NOMO-1 treated with DMSO at 0.1 percent for 48 hours (cell line): ENCODE data around the gene IFIT1B.
"Not testable (repeated sequence)": the region's sequence is repeated elsewhere in the genome, so short reads cannot be mapped to it uniquely, and the experiment has no call there.

Source experiments
- DNase-seq: peaks from one replicate; lab custom pipeline; 2025; ENCODE audit not compliant: unreplicated experiment; lab: John Stamatoyannopoulos, UW

IFIT1B gene, protein sequence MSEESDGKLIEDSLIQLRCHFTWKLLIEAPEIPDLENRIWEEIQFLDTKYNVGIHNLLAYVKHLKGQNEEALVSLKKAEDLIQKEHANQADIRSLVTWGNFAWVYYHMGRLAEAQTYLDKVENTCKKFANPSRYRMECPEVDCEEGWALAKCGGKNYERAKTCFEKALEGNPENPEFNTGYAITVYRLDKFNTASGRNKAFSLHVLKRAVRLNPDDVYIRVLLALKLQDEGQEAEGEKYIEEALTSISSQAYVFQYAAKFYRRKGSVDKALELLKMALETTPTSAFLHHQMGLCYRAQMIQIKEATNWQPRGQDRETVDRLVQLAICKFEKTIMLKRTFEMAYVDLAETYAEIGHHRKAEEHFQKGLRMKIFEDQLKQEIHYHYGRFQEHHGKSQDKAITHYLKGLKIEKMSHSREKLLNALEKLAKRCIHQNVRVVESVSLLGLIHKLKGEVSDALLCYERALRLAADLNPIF

DNA sequence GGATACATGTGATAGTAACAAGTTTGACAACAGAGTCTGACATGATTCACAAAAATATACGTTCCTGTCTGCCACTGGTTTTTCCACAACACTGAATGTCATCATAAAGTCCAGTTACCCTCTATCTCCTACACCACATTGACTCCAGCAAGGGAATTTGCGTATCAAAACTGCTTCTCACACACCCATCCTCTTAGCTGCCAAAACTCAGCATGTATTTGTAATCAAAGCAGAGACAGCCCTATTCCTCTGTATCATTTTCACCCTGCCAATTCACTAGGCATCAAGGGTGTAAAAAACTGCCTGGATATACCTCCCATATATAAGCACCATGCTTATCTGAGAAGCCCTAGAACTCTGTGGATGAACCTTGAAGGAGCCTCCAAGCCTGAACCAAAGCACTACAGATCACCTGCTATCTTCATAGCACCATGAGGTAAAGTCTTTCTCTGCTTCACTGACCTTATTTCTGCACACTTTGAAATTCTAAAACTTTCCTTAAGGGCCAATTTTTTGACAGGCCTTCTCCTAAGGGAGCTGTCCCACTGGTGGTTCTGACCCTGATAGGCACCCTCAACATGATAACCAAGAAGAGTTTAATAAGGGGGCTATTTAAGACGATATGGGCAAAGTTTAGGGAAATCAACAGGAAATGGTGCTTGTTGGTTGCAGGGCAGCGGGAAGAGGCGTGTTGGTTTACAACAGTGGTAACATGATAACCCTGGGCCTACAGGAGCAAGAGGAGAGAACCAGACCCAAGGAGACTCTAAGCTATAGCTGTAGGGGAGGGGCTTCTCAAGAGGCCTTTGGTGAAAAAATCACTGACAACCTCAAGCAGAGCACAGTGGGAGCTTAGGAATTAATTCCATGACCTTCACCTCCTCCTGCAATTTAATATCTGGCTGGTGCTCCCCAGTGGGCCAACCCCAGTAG lies at the start of gene IFIT1B:
TSS of gene IFIT1B (plus strand) at position 352 of the 933 bp plus-strand sequence. CDS start at position 432, 80 bp downstream.
- no peak for DNase-seq

DNA sequence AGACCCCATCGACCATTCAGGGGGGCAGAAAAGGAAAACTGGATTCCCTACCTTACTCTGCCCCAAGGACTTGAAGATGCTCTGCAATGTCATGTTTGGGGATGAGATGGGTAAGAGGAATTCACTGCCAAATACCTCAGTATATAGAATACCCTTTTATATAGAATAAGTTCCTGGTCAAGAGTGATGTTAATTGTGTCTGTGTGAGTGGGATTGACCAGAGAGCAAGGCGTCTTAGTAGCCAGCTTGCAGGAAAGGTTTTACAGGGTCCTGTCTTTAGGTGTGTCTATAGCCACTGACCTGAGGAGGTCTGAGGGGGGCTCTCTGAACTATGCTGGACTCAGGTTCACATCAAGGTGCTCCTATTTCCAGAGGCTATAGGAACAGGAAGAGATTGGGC lies 48.7 kb upstream of the IFIT1B start:
- DNase-seq: no peak

DNA sequence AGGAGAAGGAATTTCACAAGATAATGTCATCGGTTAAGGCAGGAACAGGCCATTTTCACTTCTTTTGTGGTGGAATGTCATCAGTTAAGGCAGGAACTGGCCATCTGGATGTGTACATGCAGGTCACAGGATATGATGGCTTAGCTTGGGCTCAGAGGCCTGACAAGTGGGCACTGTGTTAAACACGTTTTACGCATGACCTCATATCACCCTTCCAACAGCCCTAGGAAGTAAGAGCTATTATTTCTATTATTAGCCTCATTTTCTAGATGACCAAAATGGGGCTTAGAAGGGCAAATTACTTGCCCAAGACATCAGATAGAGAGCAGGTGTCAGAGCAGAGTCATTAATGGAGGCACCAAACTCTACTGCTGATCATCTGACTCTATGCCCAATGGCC lies 47.8 kb upstream of the IFIT1B start:
- DNase-seq: not testable (repeated sequence)

DNA sequence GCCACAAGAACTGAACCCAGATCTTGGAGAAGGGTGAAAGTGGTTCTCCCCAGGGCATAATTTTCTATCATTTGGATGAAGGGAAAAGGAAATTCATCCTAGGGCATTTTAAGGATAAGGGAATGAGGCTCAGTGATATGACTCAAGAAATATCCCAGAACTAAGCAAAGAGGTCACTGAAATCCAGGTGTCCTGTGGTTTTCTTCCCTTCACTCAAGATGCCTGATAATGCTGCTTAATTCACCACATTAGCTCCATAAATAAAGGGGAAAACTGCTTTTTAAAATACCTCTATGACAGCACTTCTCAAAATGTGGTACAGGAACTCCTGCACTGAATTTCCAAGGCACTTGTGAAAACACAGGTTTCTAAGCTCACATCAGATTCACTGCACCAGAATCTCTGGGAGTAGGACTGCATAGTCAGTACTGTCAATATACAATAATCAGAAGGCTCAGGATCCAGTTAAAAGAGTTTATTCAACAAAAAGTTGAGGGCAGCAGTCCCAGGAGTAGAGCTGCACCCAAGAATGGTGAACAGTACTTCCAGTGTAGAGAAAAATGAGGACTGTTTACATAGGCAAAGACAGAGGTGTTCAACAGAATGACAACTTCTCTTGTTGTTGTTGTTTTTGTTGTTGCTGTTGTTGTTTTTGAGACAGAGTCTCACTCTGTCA lies 47.2 kb upstream of the IFIT1B start:
- DNase-seq: no peak

DNA sequence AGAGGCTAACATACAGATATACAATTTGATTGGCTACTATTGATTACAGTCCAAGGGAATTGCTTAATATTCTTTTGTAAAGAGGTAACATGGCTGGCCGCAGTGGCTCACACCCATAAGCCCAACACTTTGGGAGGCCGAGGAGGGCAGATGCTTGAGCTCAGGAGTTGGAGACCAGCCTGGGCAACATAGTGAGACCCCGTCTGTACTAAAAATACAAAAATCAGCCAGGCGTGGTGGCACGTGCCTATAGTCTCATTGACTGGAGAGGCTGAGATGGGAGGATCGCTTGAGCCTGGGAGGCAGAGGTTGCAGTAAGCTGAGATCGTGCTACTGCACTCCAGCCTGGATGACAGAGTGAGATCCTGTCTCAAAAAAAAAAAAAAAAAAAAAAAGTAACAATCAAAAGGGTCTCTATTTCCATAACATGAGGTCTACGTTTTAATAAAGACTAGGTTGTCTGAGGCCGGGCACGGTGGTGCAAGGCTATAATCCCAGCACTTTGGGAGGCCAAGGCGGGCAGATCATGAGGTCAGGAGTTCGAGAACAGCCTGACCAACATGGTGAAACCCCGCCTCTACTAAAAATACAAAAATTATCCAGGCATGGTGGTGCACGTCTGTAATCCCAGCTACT lies 46.3 kb upstream of the IFIT1B start:
- DNase-seq: not testable (repeated sequence)

DNA sequence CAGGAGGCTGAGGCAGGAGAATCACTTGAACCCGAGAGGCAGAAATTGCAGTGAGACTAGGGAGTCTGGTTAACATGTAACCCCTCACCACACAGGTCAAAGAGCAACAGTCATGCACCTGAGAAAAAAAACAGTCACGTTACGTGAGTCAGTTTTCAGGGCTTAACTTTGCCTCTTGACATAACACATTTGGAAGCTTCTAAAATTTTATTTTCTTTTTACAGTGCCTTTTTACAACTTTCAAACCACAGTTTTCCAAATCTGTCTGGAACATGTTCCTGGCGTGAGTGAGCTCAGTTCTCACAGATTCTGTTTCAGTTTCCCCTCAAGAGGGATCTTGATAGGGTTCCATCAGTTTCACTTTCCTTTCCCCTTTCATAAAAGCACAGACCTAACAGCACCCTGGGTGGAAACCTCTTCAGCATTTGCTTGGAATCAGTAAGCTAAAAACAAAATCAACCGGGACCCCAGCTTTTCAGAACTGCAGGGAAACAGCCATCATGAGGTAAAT lies 45.7 kb upstream of the IFIT1B start:
- DNase-seq: peak; percentile 60

DNA sequence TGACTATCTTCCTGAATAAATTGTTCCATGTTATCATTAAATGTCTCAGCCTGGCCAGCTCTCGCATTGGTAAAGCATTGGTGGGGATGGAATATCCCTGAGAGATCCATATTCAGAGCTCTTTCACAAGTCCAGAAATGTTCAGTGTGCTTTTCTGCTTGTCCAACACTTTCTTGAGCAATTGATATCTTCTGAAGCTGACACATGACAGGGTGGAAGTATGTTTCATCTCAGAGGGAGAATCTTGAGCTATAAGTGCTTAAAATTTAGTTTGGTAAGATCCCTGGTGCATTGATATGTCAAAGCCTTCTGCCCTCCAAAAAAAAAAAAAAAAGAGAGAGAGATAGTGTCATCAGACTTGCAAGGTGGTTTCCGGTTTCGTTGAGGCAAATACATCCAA lies 42.6 kb upstream of the IFIT1B start:
- no peak for DNase-seq

DNA sequence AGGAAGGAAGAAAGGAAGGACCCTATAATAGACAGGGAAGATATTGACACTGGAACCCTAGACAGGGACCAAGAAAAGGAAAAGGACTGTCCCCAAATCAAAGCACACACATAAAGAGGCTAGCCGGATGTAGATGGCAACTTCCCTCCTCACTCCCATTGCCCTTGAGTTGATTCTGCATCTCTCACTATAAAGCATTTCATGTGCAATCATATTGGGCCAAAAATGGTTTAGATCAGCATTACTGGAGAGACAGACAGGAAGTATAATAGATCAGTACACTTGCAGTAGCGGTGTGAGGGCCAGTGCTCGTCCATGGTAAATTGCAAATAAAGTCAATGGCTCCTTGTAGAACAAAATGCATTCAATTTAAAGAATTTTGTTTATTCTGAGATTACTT lies 41.6 kb upstream of the IFIT1B start:
- DNase-seq: no peak

DNA sequence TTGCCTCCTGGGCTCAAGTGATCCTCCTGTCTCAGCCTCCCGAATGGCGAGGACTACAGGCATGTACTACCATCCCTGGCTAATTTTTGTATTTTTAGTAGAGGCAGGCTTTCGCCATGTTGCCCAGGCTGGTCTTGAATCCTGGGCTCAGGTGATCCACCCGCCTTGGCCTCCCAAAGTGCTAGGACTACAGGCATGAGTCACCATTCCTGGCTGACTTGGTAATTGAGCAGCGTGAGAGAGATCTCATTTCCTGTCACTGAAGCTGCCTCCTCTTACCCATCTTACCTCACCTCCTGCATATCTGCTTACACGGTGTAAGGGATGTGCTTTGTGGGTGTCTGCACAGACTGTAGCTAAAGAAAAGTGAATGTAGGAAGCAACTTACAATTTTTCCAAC lies 40.4 kb upstream of the IFIT1B start:
- no peak for DNase-seq

DNA sequence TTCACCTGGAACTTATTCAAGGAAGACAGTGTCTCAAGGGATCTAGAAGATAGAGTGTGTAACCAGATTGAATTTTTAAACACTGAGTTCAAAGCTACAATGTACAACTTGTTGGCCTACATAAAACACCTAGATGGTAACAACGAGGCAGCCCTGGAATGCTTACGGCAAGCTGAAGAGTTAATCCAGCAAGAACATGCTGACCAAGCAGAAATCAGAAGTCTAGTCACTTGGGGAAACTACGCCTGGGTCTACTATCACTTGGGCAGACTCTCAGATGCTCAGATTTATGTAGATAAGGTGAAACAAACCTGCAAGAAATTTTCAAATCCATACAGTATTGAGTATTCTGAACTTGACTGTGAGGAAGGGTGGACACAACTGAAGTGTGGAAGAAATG lies 39.1 kb upstream of the IFIT1B start:
- no peak for DNase-seq

DNA sequence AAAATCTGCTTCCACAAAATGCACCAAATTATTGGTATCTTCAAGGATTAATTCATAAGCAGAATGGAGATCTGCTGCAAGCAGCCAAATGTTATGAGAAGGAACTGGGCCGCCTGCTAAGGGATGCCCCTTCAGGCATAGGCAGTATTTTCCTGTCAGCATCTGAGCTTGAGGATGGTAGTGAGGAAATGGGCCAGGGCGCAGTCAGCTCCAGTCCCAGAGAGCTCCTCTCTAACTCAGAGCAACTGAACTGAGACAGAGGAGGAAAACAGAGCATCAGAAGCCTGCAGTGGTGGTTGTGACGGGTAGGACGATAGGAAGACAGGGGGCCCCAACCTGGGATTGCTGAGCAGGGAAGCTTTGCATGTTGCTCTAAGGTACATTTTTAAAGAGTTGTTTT lies 38.0 kb upstream of the IFIT1B start:
- no peak for DNase-seq

DNA sequence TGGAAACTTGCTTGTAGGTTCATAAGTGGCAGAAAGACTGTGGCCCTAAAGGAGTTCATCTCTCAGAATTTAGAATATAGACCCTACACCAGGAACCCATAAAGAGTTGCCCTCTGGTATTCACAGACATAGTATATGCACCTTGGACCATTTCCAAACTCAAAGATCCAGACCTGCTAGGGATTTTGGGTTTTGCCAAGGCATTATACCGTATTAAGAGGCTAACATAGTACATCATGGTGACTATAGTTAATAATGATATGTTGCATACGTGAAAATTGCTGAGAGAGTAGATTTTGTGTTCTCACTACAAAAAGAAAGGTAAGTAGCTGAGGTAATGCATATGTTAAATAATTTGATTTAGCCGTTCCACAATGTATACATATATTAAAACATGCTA lies 36.2 kb upstream of the IFIT1B start:
- no peak for DNase-seq

DNA sequence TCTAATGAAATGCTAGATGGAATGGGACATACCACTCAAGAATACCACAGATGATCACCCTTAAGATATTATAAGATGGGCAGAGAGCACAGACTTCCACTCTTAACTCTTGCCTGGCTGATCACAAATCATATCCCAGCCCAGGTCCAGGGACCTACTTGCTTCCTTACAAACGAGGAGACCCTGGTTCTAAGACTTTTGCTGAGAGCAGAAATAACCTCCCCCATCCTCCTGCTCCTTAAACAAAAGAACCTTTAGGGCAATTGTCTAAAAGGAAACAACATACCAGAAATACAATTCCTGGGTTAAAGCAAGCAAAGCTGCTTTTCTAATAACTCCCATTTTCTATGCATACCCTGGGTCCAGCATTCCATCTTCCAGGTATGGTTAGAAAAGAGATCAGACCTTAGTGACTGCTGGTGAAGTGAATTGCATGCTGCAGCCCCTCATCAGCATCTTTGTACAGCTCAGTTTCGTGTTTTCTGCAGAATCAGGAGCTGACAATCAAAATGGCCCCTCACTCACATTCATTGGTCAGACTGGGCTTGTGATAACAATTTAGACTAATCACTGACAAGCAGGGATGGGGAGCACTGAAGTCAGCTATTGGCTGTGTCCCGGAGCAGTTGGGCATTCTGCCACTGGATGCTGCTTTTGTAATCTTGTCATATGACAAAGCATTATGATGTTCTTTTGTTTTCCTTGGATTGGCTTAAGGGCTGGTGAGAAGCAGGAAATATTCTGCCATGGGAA lies 35.5 kb upstream of the IFIT1B start:
- no peak for DNase-seq

DNA sequence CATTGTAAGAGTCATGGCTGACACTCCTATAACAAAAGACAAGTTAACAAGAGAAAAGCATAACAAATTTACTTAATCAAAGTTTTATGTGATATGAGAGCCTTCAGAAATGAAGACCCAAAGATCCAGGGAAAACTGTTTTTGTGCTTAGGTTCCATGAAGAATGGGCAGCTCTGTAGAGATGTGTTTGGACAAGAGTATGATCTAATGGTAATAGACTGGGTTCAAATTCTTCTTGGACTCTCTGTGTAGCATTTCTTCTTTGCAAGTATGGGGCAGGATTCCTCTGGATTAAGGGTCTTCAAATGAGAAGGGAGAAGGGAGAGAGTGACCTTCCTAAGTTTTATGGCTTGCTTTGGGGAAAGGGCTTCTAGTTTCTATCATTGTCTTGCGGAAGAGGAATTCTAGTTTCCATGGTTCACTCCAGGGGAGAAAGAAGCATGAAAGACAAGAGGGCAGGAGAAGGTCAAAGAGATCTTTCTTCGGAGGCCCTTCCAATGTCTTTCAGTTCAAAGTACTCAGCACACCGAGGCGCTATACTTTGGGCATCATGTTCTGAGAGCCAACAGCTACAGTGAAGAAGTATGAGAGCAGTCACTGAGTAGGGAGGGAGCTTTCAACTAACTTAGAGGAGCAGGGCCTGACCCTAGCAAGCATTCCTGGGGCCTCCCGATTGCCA lies 34.6 kb upstream of the IFIT1B start:
- no peak for DNase-seq

DNA sequence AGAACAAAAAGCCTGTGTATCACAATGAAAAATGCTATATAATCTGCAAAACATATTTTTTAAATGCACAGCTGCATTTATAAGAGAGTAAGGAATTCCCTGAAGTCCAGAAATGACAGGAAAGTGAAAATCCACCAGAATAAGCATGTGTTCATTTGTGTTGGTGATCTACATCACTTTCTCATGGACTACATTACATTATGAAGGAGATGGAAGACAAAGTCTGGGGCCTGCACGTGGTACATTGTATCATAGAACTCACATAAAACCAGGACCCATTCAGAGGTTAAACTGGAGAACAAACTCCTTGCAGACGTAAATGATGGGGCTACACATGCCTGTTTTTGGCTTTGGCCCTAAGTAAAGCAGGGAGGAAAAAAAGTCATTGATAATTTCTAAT lies 33.7 kb upstream of the IFIT1B start:
- DNase-seq: no peak

DNA sequence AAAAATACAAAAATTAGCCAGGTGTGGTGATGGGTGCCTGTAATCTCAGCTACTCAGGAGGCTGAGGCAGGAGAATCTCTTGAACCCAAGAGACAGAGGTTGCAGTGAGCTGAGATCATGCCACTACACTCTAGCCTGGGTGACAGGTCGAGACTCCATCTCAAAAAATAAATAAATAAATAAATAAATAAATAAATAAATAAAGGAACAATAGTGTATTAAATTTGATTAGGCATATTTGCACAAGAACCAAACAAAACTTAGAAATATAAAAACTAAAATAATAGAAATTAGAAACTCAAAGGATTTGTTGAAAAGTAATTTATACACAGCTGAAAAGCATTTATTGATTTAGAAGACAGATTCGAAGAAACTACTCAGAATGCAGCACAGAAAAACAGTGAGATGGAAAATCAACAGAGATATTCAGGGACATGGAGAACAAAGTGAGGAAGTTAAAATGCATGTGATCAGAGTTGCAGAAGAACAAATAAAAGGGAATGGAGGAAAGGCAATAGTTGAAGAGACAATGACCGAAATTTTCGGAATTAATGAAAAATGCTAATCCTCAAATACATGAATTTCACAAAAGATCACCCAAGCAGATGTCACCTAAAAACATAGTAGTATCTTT lies 32.4 kb upstream of the IFIT1B start:
- DNase-seq: no peak

DNA sequence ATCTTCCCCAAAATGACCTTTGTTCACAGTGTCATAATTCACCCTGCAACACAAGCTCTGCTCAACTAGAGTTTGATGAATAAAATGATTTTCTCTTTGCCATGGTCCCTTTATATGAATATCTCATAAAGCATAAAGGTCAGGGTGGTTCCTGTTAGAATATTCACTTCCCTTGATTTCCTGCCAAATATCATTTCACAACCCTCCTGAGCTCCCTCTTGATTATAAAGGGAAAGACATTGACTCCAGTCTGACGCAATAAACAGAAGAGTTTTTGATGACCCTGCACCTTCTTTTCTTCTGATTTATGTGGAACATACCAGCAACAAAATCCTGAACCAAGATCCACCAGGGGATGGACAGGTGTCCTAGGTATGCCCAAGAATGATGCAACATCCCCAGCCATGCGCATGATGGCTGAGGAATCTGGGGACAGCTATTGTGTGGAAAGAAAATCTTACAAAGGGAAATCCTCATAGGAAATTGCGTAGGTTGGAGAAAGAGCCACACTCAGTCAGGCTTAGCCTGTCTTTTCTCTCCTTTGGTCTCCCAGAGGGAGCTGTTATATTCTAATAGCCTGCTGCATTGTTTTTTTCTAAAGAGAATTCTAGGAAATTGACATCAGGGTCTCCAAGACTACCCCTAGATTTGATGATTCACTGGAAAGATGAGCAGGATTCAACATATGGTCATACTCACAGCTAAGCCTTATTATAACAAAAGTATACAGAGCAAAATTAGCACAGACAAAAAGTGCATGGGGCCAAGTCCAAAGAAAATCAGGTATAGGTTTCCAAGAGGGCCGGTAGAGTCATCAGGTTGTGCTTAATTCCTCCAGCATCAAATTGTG lies 31.2 kb upstream of the IFIT1B start:
- DNase-seq: peak; percentile 12
